GM23248 (cell line): Measurements from ENCODE around the gene DPH3.

Experiments
- EZH2 ChIP-seq: fragments of 200-600 bp; sonication (generic); IDR thresholded peaks from 2 replicates; pipeline ENCODE4 v1.6.1; 2018; ENCODE audit warnings: antibody characterized with exemption, mild to moderate bottlenecking; ENCODE audit not compliant: insufficient read depth, poor library complexity, severe bottlenecking
- EZH2phosphoT487 ChIP-seq: fragments of 200-600 bp; sonication (generic); IDR thresholded peaks from 2 replicates; pipeline ENCODE4 v1.6.1; 2018; ENCODE audit warnings: antibody characterized with exemption, moderate library complexity, mild to moderate bottlenecking, low read depth; ENCODE audit not compliant: insufficient read depth

GRCh38 chr3:16239086-16239770 lies 25.5 kb downstream of the DPH3 start:
- TF ChIP-seq EZH2 (no peak), EZH2phosphoT487 (no peak)
